ENCODE measurements around the gene SGSM1. TPM values are rescaled to one million over a fixed set of nuclear protein-coding genes. Genes with fewer than 3 reads are reported as not detected.

The SGSM1 gene
- polyA plus RNA-seq, 3 donors, result 0.33 to 0.92 (median 0.45) TPM

GRCh38 chr22:24801901-24802465 is 4.0 kb upstream of the SGSM1 start:
- WGBS, 3 donors, result 55 to 73% (median 67%) methylated on average over 6 of the region's 6 CpGs
- H3K27ac ChIP-seq (ENCODE audit: low read depth, low read length), result no peak overlapping the region

- H3K27ac ChIP-seq (ENCODE audit: low read depth, low read length), result no peak overlapping the region
- 65 to 66% (median 66%) methylated on average over 3 of the region's 3 CpGs for WGBS, 3 donors
Observed at GRCh38 chr22:24803064-24803542, 2.9 kb upstream of the SGSM1 start.

GRCh38 chr22:24806663-24807001 is 621 bp downstream of the SGSM1 start:
- no peak overlapping the region for H3K27ac ChIP-seq (ENCODE audit: low read depth, low read length)
- WGBS, 3 donors, result 27 to 50% (median 29%) methylated on average over 9 to 11 of the region's 11 CpGs

- 45 to 72% (median 59%) methylated on average over 11 of the region's 11 CpGs for WGBS, 3 donors
- no peak overlapping the region for H3K27ac ChIP-seq (ENCODE audit: low read depth, low read length)
Observed at GRCh38 chr22:24807284-24807950, 1.4 kb downstream of the SGSM1 start.

GRCh38 chr22:24809331-24809730 is 3.3 kb downstream of the SGSM1 start:
- WGBS, 3 donors, result 25 to 38% (median 36%) methylated on average over 2 of the region's 2 CpGs
- H3K27ac ChIP-seq (ENCODE audit: low read depth, low read length), result no peak overlapping the region

GRCh38 chr22:24810043-24810749 is 4.2 kb downstream of the SGSM1 start:
- no peak overlapping the region for H3K27ac ChIP-seq (ENCODE audit: low read depth, low read length)
- 72 to 78% (median 73%) methylated on average over 14 of the region's 14 CpGs for WGBS, 3 donors

- WGBS, 3 donors, result 66 to 67% (median 67%) methylated on average over 13 of the region's 13 CpGs
Observed at GRCh38 chr22:24812950-24813775, 7.2 kb downstream of the SGSM1 start.

GRCh38 chr22:24813861-24814770 is 8.1 kb downstream of the SGSM1 start:
- H3K27ac ChIP-seq (ENCODE audit: low read depth, low read length), result no peak overlapping the region
- WGBS, 3 donors, result 82 to 90% (median 87%) methylated on average over 9 of the region's 9 CpGs

More at GRCh38 chr22:24812950-24813775, 7.2 kb downstream of the SGSM1 start:
- no peak overlapping the region for H3K27ac ChIP-seq (ENCODE audit: low read depth, low read length)

- no peak overlapping the region for H3K27ac ChIP-seq (ENCODE audit: low read depth, low read length)
- WGBS, 3 donors, result 46 to 76% (median 47%) methylated on average over 4 of the region's 4 CpGs
Observed at GRCh38 chr22:24816806-24817205, 10.8 kb downstream of the SGSM1 start.

GRCh38 chr22:24819487-24819886 is 13.5 kb downstream of the SGSM1 start:
- H3K27ac ChIP-seq (ENCODE audit: low read depth, low read length), result no peak overlapping the region
- WGBS, 3 donors, result 20 to 52% (median 37%) methylated on average over 2 of the region's 2 CpGs

- 10 to 28% (median 20%) methylated on average over 10 of the region's 10 CpGs for WGBS, 3 donors
- no peak overlapping the region for H3K27ac ChIP-seq (ENCODE audit: low read depth, low read length)
Observed at GRCh38 chr22:24819911-24820461, 14.0 kb downstream of the SGSM1 start.

GRCh38 chr22:24822471-24822870 is 16.5 kb downstream of the SGSM1 start:
- no peak overlapping the region for H3K27ac ChIP-seq (ENCODE audit: low read depth, low read length)
- 20 to 83% (median 77%) methylated on average over 2 of the region's 2 CpGs for WGBS, 3 donors

- 93 to 96% (median 95%) methylated on average over 9 of the region's 9 CpGs for WGBS, 3 donors
- H3K27ac ChIP-seq (ENCODE audit: low read depth, low read length), result no peak overlapping the region
Observed at GRCh38 chr22:24823787-24824186, 17.8 kb downstream of the SGSM1 start.

- no peak overlapping the region for H3K27ac ChIP-seq (ENCODE audit: low read depth, low read length)
- WGBS, 3 donors, result 57 to 76% (median 72%) methylated on average over 3 of the region's 3 CpGs
Observed at GRCh38 chr22:24824250-24824649, 18.2 kb downstream of the SGSM1 start.

GRCh38 chr22:24824915-24825314 is 18.9 kb downstream of the SGSM1 start:
- 86 to 90% (median 88%) methylated on average over 4 of the region's 4 CpGs for WGBS, 3 donors
- H3K27ac ChIP-seq (ENCODE audit: low read depth, low read length), result no peak overlapping the region

- 65 to 92% (median 85%) methylated on average over 7 of the region's 7 CpGs for WGBS, 3 donors
- H3K27ac ChIP-seq (ENCODE audit: low read depth, low read length), result no peak overlapping the region
Observed at GRCh38 chr22:24826710-24827285, 20.8 kb downstream of the SGSM1 start.

- no peak overlapping the region for H3K27ac ChIP-seq (ENCODE audit: low read depth, low read length)
- 12 to 93% (median 90%) methylated on average over 5 to 9 of the region's 9 CpGs for WGBS, 3 donors
Observed at GRCh38 chr22:24827296-24827695, 21.3 kb downstream of the SGSM1 start.

Measured in adipose tissue (tissue), 3 donors.